GM19328 (cell line): ENCODE data around the gene PDE3B.
"Not testable (repeated sequence)": the region's sequence is repeated elsewhere in the genome, so short reads cannot be mapped to it uniquely, and the experiment has no call there.

Experiments
- ATAC-seq: cut with Tn5 transposase; IDR thresholded peaks from one replicate; pipeline ENCODE4 v1.9.1; 2021; ENCODE audit warnings: mild to moderate bottlenecking, moderate library complexity; ENCODE audit not compliant: unreplicated experiment

PDE3B gene

GRCh38 chr11:14673824-14674405 is 30.3 kb downstream of the PDE3B start:
- ATAC-seq, result no peak

GRCh38 chr11:14676068-14676467 is 32.5 kb downstream of the PDE3B start:
- ATAC-seq, result no peak

GRCh38 chr11:14677146-14677545 is 33.5 kb downstream of the PDE3B start:
- no peak for ATAC-seq

- no peak for ATAC-seq
Measured at GRCh38 chr11:14678350-14678749, 34.7 kb downstream of the PDE3B start.

GRCh38 chr11:14679662-14680061 is 36.1 kb downstream of the PDE3B start:
- ATAC-seq, result no peak

- ATAC-seq, result not testable (repeated sequence)
Measured at GRCh38 chr11:14684234-14684915, 40.8 kb downstream of the PDE3B start.

GRCh38 chr11:14687456-14687855 is 43.9 kb downstream of the PDE3B start:
- no peak for ATAC-seq

- no peak for ATAC-seq
Measured at GRCh38 chr11:14687943-14688627, 44.5 kb downstream of the PDE3B start.

- ATAC-seq, result not testable (repeated sequence)
Measured at GRCh38 chr11:14695656-14696055, 52.1 kb downstream of the PDE3B start.

GRCh38 chr11:14698771-14699170 is 55.2 kb downstream of the PDE3B start:
- ATAC-seq, result no peak

- no peak for ATAC-seq
Measured at GRCh38 chr11:14700593-14700992, 57.0 kb downstream of the PDE3B start.

- ATAC-seq, result no peak
Measured at GRCh38 chr11:14702760-14703159, 59.2 kb downstream of the PDE3B start.

- no peak for ATAC-seq
Measured at GRCh38 chr11:14703731-14704130, 60.1 kb downstream of the PDE3B start.

GRCh38 chr11:14705067-14705466 is 61.5 kb downstream of the PDE3B start:
- ATAC-seq, result no peak

- ATAC-seq, result no peak
Measured at GRCh38 chr11:14713496-14714244, 70.1 kb downstream of the PDE3B start.

GRCh38 chr11:14715669-14716068 is 72.1 kb downstream of the PDE3B start:
- not testable (repeated sequence) for ATAC-seq

GRCh38 chr11:14722496-14722895 is 78.9 kb downstream of the PDE3B start:
- no peak for ATAC-seq

- no peak for ATAC-seq
Measured at GRCh38 chr11:14725150-14725549, 81.5 kb downstream of the PDE3B start.

- no peak for ATAC-seq
Measured at GRCh38 chr11:14727215-14727614, 83.6 kb downstream of the PDE3B start.

- no peak for ATAC-seq
Measured at GRCh38 chr11:14727746-14728145, 84.1 kb downstream of the PDE3B start.

GRCh38 chr11:14740539-14740938 is 96.9 kb downstream of the PDE3B start:
- not testable (repeated sequence) for ATAC-seq
